Suprapubic skin (tissue), 4 donors: Measurements from ENCODE around the gene FLOT1.

Experiments
- POLR2A ChIP-seq, 2 donors: fragments of 450-650 bp; IDR thresholded peaks; one replicate each; pipeline ENCODE4 v1.6.1; 2017; ENCODE audit warnings: antibody characterized with exemption in 2 of 2, mild to moderate bottlenecking in 2 of 2, moderate library complexity in 2 of 2
- POLR2AphosphoS5 ChIP-seq, 3 donors: sonication (generic); formaldehyde crosslinking; IDR thresholded peaks; one replicate each; pipeline ENCODE4 v1.6.1; 2017; ENCODE audit warnings: antibody characterized with exemption in 3 of 3
- TF ChIP-seq, protein P1 (sequence below), 2 donors: fragments of 200-600 bp in 1 of 2; fragments of 450-650 bp in 1 of 2; sonication (generic) in 1 of 2; IDR thresholded peaks; one replicate each; pipeline ENCODE4 v1.5.1; 2016 to 2019; ENCODE audit warnings: antibody characterized with exemption in 2 of 2, mild to moderate bottlenecking in 1 of 2, moderate library complexity in 1 of 2

- TF ChIP-seq, protein P1, sequence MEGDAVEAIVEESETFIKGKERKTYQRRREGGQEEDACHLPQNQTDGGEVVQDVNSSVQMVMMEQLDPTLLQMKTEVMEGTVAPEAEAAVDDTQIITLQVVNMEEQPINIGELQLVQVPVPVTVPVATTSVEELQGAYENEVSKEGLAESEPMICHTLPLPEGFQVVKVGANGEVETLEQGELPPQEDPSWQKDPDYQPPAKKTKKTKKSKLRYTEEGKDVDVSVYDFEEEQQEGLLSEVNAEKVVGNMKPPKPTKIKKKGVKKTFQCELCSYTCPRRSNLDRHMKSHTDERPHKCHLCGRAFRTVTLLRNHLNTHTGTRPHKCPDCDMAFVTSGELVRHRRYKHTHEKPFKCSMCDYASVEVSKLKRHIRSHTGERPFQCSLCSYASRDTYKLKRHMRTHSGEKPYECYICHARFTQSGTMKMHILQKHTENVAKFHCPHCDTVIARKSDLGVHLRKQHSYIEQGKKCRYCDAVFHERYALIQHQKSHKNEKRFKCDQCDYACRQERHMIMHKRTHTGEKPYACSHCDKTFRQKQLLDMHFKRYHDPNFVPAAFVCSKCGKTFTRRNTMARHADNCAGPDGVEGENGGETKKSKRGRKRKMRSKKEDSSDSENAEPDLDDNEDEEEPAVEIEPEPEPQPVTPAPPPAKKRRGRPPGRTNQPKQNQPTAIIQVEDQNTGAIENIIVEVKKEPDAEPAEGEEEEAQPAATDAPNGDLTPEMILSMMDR (IDR thresholded peaks at IDR 0.05), result no peak
- TF ChIP-seq POLR2A (IDR thresholded peaks at IDR 0.05) (no peak), POLR2AphosphoS5 (IDR thresholded peaks at IDR 0.05) (no peak)
Observed at GRCh38 chr6:30759575-30760239, 17.2 kb upstream of the FLOT1 start.
